Heart right ventricle (tissue), 16 donors: ENCODE results near the gene BPIFB2. TPM values are rescaled to one million over a fixed set of nuclear protein-coding genes. Genes with fewer than 3 reads are reported as not detected.

ENCODE experiments used
- ATAC-seq, 8 donors: fragments of 200-7000 bp; cut with Tn5 transposase; one replicate each; pipeline ENCODE4 v1.9.1; 2020; ENCODE audit warnings: mild to moderate bottlenecking in 8 of 8, moderate library complexity in 8 of 8, moderate number of reproducible peaks in 1 of 8
- DNase-seq, 2 donors: peaks; one replicate each; pipeline ENCODE4 v3.0.0-alpha.2; 2020
- H3K27ac ChIP-seq, 10 donors: fragments of 200-600 bp; sonication (generic) in 2 of 10; one replicate each; pipeline versions ENCODE4 v1.5.0 to v1.8.0; 2020 to 2022; ENCODE audit warnings: mild to moderate bottlenecking in 3 of 10
- H3K27me3 ChIP-seq, 7 donors: fragments of 200-600 bp; one replicate each; pipeline ENCODE4 v1.8.0; 2021 to 2022; ENCODE audit warnings: mild to moderate bottlenecking in 2 of 7
- H3K36me3 ChIP-seq, 9 donors: fragments of 200-600 bp; sonication (generic) in 1 of 9; one replicate each; pipeline versions ENCODE4 v1.5.0 to v1.8.0; 2020 to 2022; ENCODE audit warnings: mild to moderate bottlenecking in 2 of 9
- H3K4me1 ChIP-seq, 9 donors: fragments of 200-600 bp; sonication (generic) in 1 of 9; one replicate each; pipeline versions ENCODE4 v1.5.0 to v1.8.0; 2020 to 2022; ENCODE audit warnings: mild to moderate bottlenecking in 4 of 9
- H3K4me3 ChIP-seq, 10 donors: fragments of 200-600 bp; sonication (generic) in 2 of 10; one replicate each; pipeline versions ENCODE4 v1.5.0 to v1.8.0; 2020 to 2022; ENCODE audit warnings: mild to moderate bottlenecking in 7 of 10, moderate library complexity in 2 of 10
- H3K9me3 ChIP-seq, 11 donors: fragments of 200-600 bp in 10 of 11; sonication (generic) in 2 of 11; one replicate each; pipeline versions ENCODE4 v1.5.0 to v1.8.0; 2013 to 2022; ENCODE audit warnings: mild to moderate bottlenecking in 2 of 11, control low read depth in 1 of 11, moderate library complexity in 1 of 11
- WGBS, 2 donors: extraction: QIAGEN DNeasy Blood & Tissue Kit; methylation state at CpG; one replicate each; pipeline ENCODE4 v1.1.7; 2013; ENCODE audit warnings: inconsistent platforms in 1 of 2; 5-methylcytosine and 5-hydroxymethylcytosine counted together
- intact Hi-C, 10 donors: fragments of 100-400 bp; cut with DNase I; formaldehyde crosslinking; loops; one replicate each; pipeline versions ENCODE4 v1.11.1 to v1.14.2; 2022
- polyA plus RNA-seq, 2 donors: library from polyadenylated mRNA; stranded (reverse); fragments of 200-250 nt; gene quantifications; one replicate each; pipeline ENCODE4 v1.2.3, GENCODE V29; 2013
- total RNA-seq, 10 donors: library from RNA; stranded (reverse); fragmentation: NEBNext Ultra II Directional in 3 of 10; extraction: Animal tissue kit (Norgen Biotek cat#: 25700) in 3 of 10; gene quantifications; one replicate each; pipeline versions ENCODE4 v1.2.1 to v1.2.4, GENCODE V29; 2021 to 2023
- TF ChIP-seq, protein P1 (sequence below), 9 donors: fragments of 200-600 bp; sonication (generic) in 2 of 9; IDR thresholded peaks; one replicate each; pipeline versions ENCODE4 v1.5.0 to v1.8.0; 2021 to 2022; ENCODE audit warnings: antibody characterized with exemption in 9 of 9, mild to moderate bottlenecking in 5 of 9, moderate library complexity in 1 of 9
- donor health status: Arrhythmogenic right ventricular cardiomyopathy.
- donor health status: ischemic (EF 13 %, LVEDD 7.1; RV severe dilation, severe dysfunction).
- donor health status: healthy with polysubstance abuse.
- donor health status: DM: no; HTN: yes; CAD: no.
- donor health status: DM: no; HTN: no; CAD: no.
- donor health status: ischemic (EF 25% LVEDD 6.9; RV normal size, moderate dysfunction).
- donor health status: ischemic (EF 25% LVEDD 5.7; RV mildly dilated, moderate dysfunction).
- donor health status: healthy.
- donor health status: DM: yes; HTN: yes; CAD: no.
- donor health status: Ischemic cardiomyopathy.
- donor health status: ischemic (EF 35%, LVEDD 5.7; RV mildly dilated, moderate dysfunction).
- donor health status: nonischemic (EF 11% LVEDD 7.7; RV severe dilation, severe dysfunction).
- donor health status: DM: yes; HTN: yes; CAD: no.
- donor health status: PGD.
- donor health status: ischemic (EF 29% LVEDD 5.4; RV normal size, mild dysfunction).
- donor health status: nonischemic (EF 23%, LVEDD 6.1; RV moderate dilation, normal function).

Gene BPIFB2
- total and polyA plus RNA-seq, 12 donors = not detected

DNA sequence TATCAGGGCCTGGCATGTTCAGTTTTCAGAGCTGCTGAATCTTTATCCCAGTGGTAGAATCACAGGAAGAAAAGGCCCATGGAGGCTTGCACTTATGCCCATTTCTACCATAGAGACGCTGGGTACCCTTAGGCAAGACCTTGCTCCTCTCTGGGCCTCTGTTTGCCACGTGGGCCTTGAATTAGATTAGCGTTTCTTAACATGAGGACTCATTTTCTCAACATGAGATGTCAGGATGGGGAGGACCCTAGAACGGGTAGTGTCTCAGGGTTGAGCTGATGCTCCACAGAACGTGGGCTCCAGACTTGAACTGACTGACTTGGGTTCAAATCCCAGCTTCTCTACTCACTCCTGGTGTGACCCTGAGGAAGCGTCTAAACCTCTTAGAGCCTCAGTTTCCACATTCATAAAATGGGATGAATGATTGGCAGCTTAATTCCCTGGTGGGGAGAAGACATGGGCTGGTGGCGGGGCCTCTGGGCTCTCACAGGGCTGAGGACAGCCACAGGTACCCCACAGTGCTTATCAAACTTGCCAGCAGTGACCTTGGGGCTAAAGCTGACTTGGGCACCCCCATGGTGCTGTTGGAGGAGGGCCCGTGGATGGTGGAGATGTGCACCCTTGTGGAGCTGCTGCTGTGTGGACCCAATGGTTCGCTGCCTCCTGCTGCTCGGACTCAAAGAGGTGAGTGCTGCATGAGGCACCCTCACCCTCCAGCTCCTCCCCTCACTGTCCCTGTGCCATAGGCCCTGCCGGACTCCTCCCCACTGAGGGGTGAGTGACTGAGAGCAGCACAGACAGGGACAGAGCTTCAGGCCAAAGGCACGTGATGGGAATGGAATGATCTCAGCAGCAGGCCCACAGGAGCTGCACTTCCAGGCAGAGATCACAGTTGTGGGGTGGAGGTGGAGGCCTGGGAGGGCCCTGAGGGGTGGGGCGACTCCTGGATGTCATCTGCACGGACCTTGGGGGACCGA lies 31.5 kb upstream of the BPIFB2 start:
- ATAC-seq = peak; percentile 65 to 92 (median 82)
- TF ChIP-seq, protein P1, sequence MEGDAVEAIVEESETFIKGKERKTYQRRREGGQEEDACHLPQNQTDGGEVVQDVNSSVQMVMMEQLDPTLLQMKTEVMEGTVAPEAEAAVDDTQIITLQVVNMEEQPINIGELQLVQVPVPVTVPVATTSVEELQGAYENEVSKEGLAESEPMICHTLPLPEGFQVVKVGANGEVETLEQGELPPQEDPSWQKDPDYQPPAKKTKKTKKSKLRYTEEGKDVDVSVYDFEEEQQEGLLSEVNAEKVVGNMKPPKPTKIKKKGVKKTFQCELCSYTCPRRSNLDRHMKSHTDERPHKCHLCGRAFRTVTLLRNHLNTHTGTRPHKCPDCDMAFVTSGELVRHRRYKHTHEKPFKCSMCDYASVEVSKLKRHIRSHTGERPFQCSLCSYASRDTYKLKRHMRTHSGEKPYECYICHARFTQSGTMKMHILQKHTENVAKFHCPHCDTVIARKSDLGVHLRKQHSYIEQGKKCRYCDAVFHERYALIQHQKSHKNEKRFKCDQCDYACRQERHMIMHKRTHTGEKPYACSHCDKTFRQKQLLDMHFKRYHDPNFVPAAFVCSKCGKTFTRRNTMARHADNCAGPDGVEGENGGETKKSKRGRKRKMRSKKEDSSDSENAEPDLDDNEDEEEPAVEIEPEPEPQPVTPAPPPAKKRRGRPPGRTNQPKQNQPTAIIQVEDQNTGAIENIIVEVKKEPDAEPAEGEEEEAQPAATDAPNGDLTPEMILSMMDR (IDR thresholded peaks at IDR 0.05) = no peak
- peaks cover 0 to 19% (median 8%) of the 10 kb centered on the region in 9 donors for H3K4me1 ChIP-seq
- no peaks in the 10 kb centered on the region for H3K27me3 ChIP-seq
- no peaks in the 10 kb centered on the region for H3K9me3 ChIP-seq
- WGBS, 2 donors = 67 to 68% methylated on average over 15 of the region's 15 CpGs
- no peak overlapping the region for H3K4me3 ChIP-seq
- H3K36me3 ChIP-seq = no peaks in the 10 kb centered on the region
- H3K27ac ChIP-seq = no peak overlapping the region
- intact Hi-C loops = no loop called here
- DNase-seq = peak; percentile 41 to 48

DNA sequence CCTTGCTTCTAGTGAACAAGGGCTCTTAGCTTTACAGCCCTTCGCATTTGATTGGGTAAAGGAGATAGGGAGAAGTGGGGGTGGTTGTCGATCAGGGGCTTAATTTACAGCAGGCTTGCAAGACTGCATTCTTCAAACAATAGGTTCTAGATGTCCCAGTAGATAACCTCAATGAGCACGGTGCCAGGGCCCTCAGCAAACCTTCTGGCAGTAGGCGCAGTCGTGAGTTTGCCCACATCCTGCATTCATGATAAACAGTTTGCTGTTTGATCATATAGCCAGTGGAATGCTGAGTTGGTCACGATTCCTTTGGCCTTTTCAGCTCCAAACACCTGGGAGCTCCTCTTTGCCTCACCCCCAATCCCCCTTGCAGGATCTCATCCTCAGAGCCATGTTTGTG lies 30.8 kb upstream of the BPIFB2 start:
- TF ChIP-seq, protein P1 (IDR thresholded peaks at IDR 0.05) = no peak
- DNase-seq = no peak
- 70 to 80% methylated on average over 6 of the region's 6 CpGs for WGBS, 2 donors
- no peak overlapping the region for H3K4me3 ChIP-seq
- no peak for ATAC-seq
- intact Hi-C loops = no loop called here
- H3K36me3 ChIP-seq = no peaks in the 10 kb centered on the region
- H3K9me3 ChIP-seq = no peaks in the 10 kb centered on the region
- H3K27me3 ChIP-seq = no peaks in the 10 kb centered on the region
- no peak overlapping the region for H3K27ac ChIP-seq
- peaks cover 0 to 11% (median 5%) of the 10 kb centered on the region in 9 donors for H3K4me1 ChIP-seq

DNA sequence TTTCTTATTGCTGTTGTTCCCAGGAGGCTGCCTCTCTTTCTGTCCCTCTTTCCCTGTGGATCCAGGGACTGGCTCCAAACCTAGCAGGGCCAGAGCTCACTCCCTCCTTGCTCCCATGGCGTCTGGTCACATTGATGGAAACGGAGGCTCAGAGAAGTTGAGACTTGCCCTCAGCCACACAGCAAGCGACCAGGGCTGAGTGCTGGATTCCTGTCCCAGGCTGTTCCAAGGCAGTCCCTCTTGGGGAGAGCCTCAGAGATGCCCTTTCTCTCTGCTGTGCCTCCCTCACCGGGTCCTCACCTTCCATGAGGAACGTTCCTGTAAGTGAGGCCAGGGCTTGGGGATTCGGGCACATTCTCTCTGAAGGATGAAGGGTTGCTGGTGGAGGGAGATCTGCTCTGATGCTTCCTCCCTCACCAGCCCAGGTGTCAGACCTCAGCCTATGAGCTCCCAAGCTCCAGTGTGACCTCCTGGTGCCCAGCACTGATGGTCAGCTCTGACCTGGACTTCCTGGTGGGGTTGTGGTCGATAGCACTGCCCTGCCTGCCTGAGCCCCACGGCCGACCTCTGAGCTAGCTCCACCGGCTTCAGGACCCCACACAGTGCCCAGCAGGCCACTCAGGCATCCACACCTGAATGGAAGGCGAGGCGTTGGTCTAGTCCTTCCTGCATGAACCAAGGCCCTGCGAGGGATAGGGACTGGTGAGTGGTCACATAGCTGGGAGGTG lies 30.1 kb upstream of the BPIFB2 start:
- ATAC-seq = no peak
- H3K4me3 ChIP-seq = no peak overlapping the region
- DNase-seq = no peak
- H3K4me1 ChIP-seq = peaks cover 0 to 4% (median 0%) of the 10 kb centered on the region in 9 donors
- H3K27ac ChIP-seq = no peak overlapping the region
- no peaks in the 10 kb centered on the region for H3K36me3 ChIP-seq
- 84 to 86% methylated on average over 13 of the region's 13 CpGs for WGBS, 2 donors
- no peaks in the 10 kb centered on the region for H3K9me3 ChIP-seq
- H3K27me3 ChIP-seq = no peaks in the 10 kb centered on the region
- TF ChIP-seq, protein P1 (IDR thresholded peaks at IDR 0.05) = no peak
- intact Hi-C loops = no loop called here

- 71 to 85% methylated on average over 7 of the region's 7 CpGs for WGBS, 2 donors
- intact Hi-C loops = no loop called here
- ATAC-seq (no peak), DNase-seq (no peak)
- Histone ChIP-seq H3K4me1 (peaks cover 0 to 5% (median 0%) of the 10 kb centered on the region in 9 donors), H3K27me3 (no peaks in the 10 kb centered on the region), H3K4me3 (no peak overlapping the region), H3K27ac (no peak overlapping the region), H3K36me3 (no peaks in the 10 kb centered on the region), H3K9me3 (no peaks in the 10 kb centered on the region)
- TF ChIP-seq, protein P1 (IDR thresholded peaks at IDR 0.05) = no peak
Observed at GRCh38 chr20:32978009-32978335, 29.5 kb upstream of the BPIFB2 start.
